ENCODE measurements around the gene ZNF385A.

GRCh38 chr12:54321363-54321762 lies 63.2 kb downstream of the ZNF385A start:
- TF ChIP-seq POLR2A (IDR thresholded peaks at IDR 0.05) (no peak), CTCF (IDR thresholded peaks at IDR 0.05) (no peak)
